Measurements from ENCODE around the gene MYLK2. TPM values are rescaled to one million over a fixed set of nuclear protein-coding genes. Genes with fewer than 3 reads are reported as not detected.

MYLK2 gene
- total RNA-seq, 4 donors from 2014 or later = 0.27 to 0.54 (median 0.31) TPM; not detected in 1

DNA sequence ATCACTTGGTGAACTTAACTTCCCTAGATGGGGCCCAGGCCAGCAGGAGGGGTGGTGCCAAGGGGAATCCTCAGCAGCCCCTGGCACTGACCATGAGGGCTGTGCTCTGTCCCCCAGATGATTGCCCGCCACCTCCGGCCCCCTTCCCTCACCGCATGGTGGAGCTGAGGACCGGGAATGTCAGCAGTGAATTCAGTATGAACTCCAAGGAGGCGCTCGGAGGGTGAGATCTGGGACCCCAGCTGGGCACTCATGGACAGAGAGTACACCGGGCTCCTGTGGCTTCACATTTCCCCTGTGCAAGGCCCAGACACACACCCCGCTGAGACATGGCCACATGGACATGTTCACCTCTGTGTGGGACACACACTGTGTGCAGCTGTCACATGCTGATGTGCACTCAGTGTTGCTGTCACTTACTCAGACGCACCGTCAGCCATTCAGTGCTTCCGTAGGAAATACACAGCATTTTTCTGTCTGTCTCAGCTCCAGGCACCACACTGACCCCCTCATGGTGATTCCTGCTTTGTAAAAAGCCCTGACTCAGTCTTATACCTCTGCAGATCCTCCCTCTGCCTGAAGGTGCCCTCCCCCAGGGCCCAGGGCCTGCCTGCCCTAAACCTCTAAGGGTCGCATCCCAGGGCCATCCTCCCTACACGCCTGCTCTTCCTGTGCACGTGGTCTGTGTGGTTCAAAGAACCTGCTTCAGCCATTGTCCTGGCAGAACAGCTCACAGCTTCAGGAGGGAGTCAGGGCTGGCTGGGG, 4.4 kb downstream of the MYLK2 start:
- Histone ChIP-seq H3K27ac (no peak overlapping the region), H3K4me1 (peaks cover 0 to 14% (median 3%) of the 10 kb centered on the region in 3 donors), H3K36me3 (no peaks in the 10 kb centered on the region), H3K4me3 (no peak overlapping the region), H3K27me3 (no peaks in the 10 kb centered on the region), H3K9me3 (no peaks in the 10 kb centered on the region)
- TF ChIP-seq, protein P1, sequence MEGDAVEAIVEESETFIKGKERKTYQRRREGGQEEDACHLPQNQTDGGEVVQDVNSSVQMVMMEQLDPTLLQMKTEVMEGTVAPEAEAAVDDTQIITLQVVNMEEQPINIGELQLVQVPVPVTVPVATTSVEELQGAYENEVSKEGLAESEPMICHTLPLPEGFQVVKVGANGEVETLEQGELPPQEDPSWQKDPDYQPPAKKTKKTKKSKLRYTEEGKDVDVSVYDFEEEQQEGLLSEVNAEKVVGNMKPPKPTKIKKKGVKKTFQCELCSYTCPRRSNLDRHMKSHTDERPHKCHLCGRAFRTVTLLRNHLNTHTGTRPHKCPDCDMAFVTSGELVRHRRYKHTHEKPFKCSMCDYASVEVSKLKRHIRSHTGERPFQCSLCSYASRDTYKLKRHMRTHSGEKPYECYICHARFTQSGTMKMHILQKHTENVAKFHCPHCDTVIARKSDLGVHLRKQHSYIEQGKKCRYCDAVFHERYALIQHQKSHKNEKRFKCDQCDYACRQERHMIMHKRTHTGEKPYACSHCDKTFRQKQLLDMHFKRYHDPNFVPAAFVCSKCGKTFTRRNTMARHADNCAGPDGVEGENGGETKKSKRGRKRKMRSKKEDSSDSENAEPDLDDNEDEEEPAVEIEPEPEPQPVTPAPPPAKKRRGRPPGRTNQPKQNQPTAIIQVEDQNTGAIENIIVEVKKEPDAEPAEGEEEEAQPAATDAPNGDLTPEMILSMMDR (IDR thresholded peaks at IDR 0.05) = peak in 1 of 4 experiments; percentile 2
- TF ChIP-seq EP300 (IDR thresholded peaks at IDR 0.05) = no peak
- no peak for ATAC-seq
- 39 to 92% methylated on average over 2 to 3 of the region's 14 CpGs for WGBS, 2 donors (ENCODE audit: low coverage in 1 of 2)

DNA sequence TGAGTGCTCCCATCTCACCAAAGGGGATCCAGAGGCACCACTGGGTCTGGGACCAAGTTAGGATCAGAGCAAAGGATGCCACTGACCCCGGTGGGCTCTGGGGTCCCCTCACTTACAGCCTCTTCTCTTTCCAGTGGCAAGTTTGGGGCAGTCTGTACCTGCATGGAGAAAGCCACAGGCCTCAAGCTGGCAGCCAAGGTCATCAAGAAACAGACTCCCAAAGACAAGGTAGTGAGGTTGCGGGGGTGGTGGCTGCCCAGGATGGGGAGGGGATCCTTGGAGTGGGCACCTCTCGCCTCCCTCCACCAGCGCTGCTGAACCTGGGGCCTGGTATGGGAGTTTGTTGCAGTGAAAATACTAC, 4.9 kb downstream of the MYLK2 start:
- H3K4me3 ChIP-seq = no peak overlapping the region
- TF ChIP-seq, protein P1 (IDR thresholded peaks at IDR 0.05) = no peak
- TF ChIP-seq EP300 (IDR thresholded peaks at IDR 0.05) (no peak), POLR2A (IDR thresholded peaks at IDR 0.05) (no peak), POLR2AphosphoS5 (IDR thresholded peaks at IDR 0.05) (no peak)
- H3K27ac ChIP-seq = no peak overlapping the region
- no peaks in the 10 kb centered on the region for H3K27me3 ChIP-seq
- ATAC-seq = no peak
- H3K9me3 ChIP-seq = no peaks in the 10 kb centered on the region
- no CpG with 5 or more reads among the region's 4 CpGs for WGBS, 2 donors (ENCODE audit: low coverage in 1 of 2)
- no peaks in the 10 kb centered on the region for H3K36me3 ChIP-seq
- peaks cover 0 to 14% (median 3%) of the 10 kb centered on the region in 3 donors for H3K4me1 ChIP-seq

DNA sequence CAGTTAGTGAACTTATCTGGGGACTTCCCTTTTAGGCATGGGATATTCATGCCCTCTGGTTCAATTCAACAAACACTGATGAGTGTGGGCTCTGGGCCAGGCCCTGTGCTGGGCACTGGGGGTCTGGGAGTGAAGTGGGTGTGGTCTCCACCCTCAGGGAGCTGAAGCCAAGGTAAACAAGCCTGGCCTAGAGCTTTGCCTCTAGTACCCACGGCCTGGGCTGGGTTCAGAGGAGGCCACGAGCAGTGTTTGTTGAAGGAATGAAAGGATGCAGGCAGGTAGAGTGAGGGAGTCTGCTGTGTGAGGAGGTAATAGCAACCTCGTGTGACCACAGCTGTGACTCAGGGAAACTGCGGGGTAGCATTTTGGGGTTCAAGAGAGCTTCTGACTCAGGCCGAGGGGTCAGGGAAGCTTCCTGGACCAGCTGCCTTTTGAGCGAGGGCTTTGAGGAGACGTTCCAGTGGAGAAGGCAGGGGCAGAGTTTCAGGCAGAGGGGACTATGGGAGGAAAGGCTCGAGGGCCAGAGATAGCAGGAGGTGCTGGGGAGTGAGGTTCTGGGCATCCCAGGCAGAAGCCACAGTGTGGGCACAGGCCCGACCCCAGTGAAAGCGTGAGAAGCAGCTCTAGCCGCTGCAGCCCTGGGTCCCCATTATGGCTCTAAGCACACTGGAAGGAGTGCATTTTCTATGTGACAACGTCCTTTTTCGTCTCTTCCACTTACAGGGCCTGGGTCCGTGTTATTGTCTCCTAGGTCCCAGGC, 5.6 kb downstream of the MYLK2 start:
- TF ChIP-seq POLR2A (IDR thresholded peaks at IDR 0.05) (no peak), POLR2AphosphoS5 (IDR thresholded peaks at IDR 0.05) (no peak), EP300 (IDR thresholded peaks at IDR 0.05) (no peak)
- TF ChIP-seq, protein P1 (IDR thresholded peaks at IDR 0.05) = no peak
- WGBS, 2 donors (ENCODE audit: low coverage in 1 of 2) = 60 to 69% methylated on average over 7 to 10 of the region's 14 CpGs
- peaks cover 0 to 14% (median 3%) of the 10 kb centered on the region in 3 donors for H3K4me1 ChIP-seq
- H3K27ac ChIP-seq = no peak overlapping the region
- no peaks in the 10 kb centered on the region for H3K9me3 ChIP-seq
- no peaks in the 10 kb centered on the region for H3K27me3 ChIP-seq
- ATAC-seq = no peak
- H3K36me3 ChIP-seq = no peaks in the 10 kb centered on the region
- no peak overlapping the region for H3K4me3 ChIP-seq

DNA sequence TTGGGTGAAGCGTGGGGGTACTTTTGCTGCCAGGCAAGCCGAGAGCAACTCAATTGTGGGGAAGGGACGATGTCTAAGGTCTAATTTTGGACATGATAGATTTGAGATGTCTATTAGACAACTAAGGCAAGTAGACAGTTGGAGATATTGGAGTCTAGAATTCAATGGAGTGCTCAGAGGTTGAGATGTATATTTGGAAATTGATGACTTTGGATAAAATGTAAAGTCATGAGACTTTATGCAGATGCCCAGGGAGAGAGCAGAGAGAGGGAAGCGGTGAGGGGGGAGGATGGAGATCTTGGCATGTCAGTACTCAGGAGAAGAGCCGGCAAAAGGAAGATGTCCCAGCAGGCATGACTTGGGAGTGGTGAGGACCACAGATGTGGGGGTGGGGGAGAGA, 6.9 kb downstream of the MYLK2 start:
- no peak overlapping the region for H3K27ac ChIP-seq
- TF ChIP-seq POLR2A (IDR thresholded peaks at IDR 0.05) (no peak), EP300 (IDR thresholded peaks at IDR 0.05) (no peak), POLR2AphosphoS5 (IDR thresholded peaks at IDR 0.05) (no peak)
- TF ChIP-seq, protein P1 (IDR thresholded peaks at IDR 0.05) = no peak
- H3K27me3 ChIP-seq = no peaks in the 10 kb centered on the region
- no peak overlapping the region for H3K4me3 ChIP-seq
- H3K9me3 ChIP-seq = no peaks in the 10 kb centered on the region
- ATAC-seq = no peak
- H3K4me1 ChIP-seq = peaks cover 0 to 14% (median 3%) of the 10 kb centered on the region in 3 donors
- H3K36me3 ChIP-seq = no peaks in the 10 kb centered on the region
- 83 to 84% methylated on average over 2 to 5 of the region's 5 CpGs for WGBS, 2 donors (ENCODE audit: low coverage in 1 of 2)

Data from gastroesophageal sphincter (tissue), 4 donors.